ENCODE data around the gene TGM2.

DNA sequence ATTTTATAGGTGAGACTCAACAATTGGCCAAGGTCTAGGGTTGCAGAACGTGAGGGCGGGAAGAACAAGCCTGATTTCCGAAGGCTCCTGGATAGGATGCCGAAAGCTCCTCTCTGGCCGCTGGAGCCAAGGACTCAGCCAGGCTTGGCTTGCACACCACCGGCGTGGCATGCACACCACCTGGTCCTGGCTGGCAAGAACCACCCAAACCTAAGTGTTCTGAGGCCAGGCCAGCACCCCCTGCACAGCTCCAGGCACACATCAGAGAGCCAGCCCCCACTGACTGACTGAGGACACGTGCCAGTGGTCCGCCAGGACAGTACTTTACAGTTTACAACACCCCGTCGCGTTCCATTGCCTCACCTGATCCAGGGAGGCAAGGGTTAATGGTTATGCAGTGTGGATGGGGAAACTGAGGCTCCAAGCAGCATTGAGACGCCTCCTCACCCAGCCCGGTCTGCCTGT, 414 bp downstream of the TGM2 start:
- no peak for TF ChIP-seq TAF1 (IDR thresholded peaks at IDR 0.05; ENCODE audit: borderline replicate concordance, low read depth, low read length)
- TF ChIP-seq POLR2A (IDR thresholded peaks at IDR 0.05; ENCODE audit: low read depth, low read length): no peak
